Thoracic aorta (tissue), 2 donors: ENCODE measurements around the gene PDCD1. TPM values are rescaled to one million over a fixed set of nuclear protein-coding genes. Genes with fewer than 3 reads are reported as not detected.
"Not testable (repeated sequence)": the region's sequence is repeated elsewhere in the genome, so short reads cannot be mapped to it uniquely, and the experiment has no call there.

ENCODE experiments used
- ATAC-seq: fragments of 150-250 bp; one replicate; pipeline ENCODE4 v1.8.0; 2017; ENCODE audit warnings: low read depth; ENCODE audit not compliant: insufficient number of reproducible peaks, low FRiP score
- DNase-seq: peaks from one replicate; pipeline ENCODE4 v3.0.0-alpha.2; 2020; ENCODE audit warnings: low spot score
- H3K27ac ChIP-seq, 2 donors: fragments of 200-600 bp; sonication (generic); 1 replicate in 1 of 2; 2 replicates in 1 of 2; pipeline ENCODE4 v1.5.1; 2016; ENCODE audit warnings: mild to moderate bottlenecking in 2 of 2, moderate library complexity in 2 of 2
- H3K27me3 ChIP-seq: fragments of 200-600 bp; sonication (generic); replicated peaks from 2 replicates; pipeline ENCODE4 v1.6.0; 2016; ENCODE audit warnings: mild to moderate bottlenecking; ENCODE audit not compliant: insufficient read depth
- H3K36me3 ChIP-seq: fragments of 200-600 bp; sonication (generic); one replicate; pipeline ENCODE4 v1.5.1; 2016
- H3K4me1 ChIP-seq, 2 donors: fragments of 200-600 bp; sonication (generic); 1 replicate in 1 of 2; 2 replicates in 1 of 2; pipeline versions ENCODE4 v1.5.1 to v1.6.0; 2016; ENCODE audit warnings: low read depth in 2 of 2, mild to moderate bottlenecking in 1 of 2; ENCODE audit not compliant: control insufficient read depth in 1 of 2
- H3K4me3 ChIP-seq: fragments of 200-600 bp; sonication (generic); 2 replicates; pipeline ENCODE4 v1.5.1; 2016; ENCODE audit warnings: mild to moderate bottlenecking
- H3K9me3 ChIP-seq: fragments of 200-600 bp; sonication (generic); 2 replicates; pipeline ENCODE4 v1.5.1; 2016
- total RNA-seq, 2 donors: library from RNA; depleted of rRNA; stranded (reverse); fragments of >200 nt; gene quantifications; one replicate each; pipeline versions ENCODE4 v1.1.0 to v1.2.3, GENCODE V29; 2016
- TF ChIP-seq, protein P1 (sequence below): fragments of 200-600 bp; sonication (generic); IDR thresholded peaks from one replicate; pipeline ENCODE4 v1.5.1; 2019; ENCODE audit warnings: antibody characterized with exemption

Gene PDCD1
- total RNA-seq = under 1 TPM; 0.68 to 0.92 TPM

- peaks cover 9% of the 10 kb centered on the region for H3K27me3 ChIP-seq
- ATAC-seq = no peak
- no peaks in the 10 kb centered on the region for H3K4me1 ChIP-seq
- TF ChIP-seq, protein P1, sequence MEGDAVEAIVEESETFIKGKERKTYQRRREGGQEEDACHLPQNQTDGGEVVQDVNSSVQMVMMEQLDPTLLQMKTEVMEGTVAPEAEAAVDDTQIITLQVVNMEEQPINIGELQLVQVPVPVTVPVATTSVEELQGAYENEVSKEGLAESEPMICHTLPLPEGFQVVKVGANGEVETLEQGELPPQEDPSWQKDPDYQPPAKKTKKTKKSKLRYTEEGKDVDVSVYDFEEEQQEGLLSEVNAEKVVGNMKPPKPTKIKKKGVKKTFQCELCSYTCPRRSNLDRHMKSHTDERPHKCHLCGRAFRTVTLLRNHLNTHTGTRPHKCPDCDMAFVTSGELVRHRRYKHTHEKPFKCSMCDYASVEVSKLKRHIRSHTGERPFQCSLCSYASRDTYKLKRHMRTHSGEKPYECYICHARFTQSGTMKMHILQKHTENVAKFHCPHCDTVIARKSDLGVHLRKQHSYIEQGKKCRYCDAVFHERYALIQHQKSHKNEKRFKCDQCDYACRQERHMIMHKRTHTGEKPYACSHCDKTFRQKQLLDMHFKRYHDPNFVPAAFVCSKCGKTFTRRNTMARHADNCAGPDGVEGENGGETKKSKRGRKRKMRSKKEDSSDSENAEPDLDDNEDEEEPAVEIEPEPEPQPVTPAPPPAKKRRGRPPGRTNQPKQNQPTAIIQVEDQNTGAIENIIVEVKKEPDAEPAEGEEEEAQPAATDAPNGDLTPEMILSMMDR = no peak
- no peak for DNase-seq
- H3K9me3 ChIP-seq = no peaks in the 10 kb centered on the region
- H3K27ac ChIP-seq = peak within 1 kb of the TSS in 1 of 2 donors; percentile 15
- H3K36me3 ChIP-seq = no peaks in the 10 kb centered on the region
- peak within 1 kb of the TSS; percentile 52 for H3K4me3 ChIP-seq
Observed at GRCh38 chr2:241858206-241859016, at the start of gene PDCD1. TSS of gene PDCD1 (minus strand) at chr2:241858894. CDS start at chr2:241858838, 56 bp downstream.

DNA sequence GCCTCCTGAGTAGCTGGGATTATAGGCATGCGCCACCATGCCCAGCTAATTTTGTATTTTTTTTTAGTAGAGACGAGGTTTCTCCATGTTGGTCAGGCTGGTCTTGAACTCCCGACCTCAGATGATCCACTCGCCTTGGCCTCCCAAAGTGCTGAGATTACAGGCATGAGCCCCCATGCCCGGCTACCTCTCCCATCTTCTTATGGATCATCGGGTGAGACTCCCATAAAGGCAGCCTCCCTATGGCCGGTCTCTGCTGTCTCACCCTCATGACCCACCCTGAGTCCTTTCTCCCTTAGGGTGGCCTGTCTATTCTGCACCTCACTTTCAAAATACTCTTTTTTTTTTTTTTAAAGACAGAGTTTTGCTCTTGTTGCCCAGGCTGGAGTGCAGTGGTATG lies 49.1 kb upstream of the PDCD1 start:
- DNase-seq, ATAC-seq: not testable (repeated sequence)

GRCh38 chr2:241906826-241907570 lies 48.3 kb upstream of the PDCD1 start:
- DNase-seq (no peak), ATAC-seq (no peak)
- no peaks in the 10 kb centered on the region for H3K36me3 ChIP-seq
- H3K4me3 ChIP-seq = no peak overlapping the region
- H3K27ac ChIP-seq = no peak overlapping the region
- no peaks in the 10 kb centered on the region for H3K9me3 ChIP-seq
- no peaks in the 10 kb centered on the region for H3K4me1 ChIP-seq
- TF ChIP-seq, protein P1 = no peak
- no peaks in the 10 kb centered on the region for H3K27me3 ChIP-seq

More for the DNA sequence above, 49.1 kb upstream of the PDCD1 start:
- not testable (repeated sequence) for H3K9me3 ChIP-seq, H3K27me3 ChIP-seq, H3K4me3 ChIP-seq, H3K27ac ChIP-seq, H3K36me3 ChIP-seq, H3K4me1 ChIP-seq

- ATAC-seq, H3K27me3 ChIP-seq, H3K36me3 ChIP-seq, H3K27ac ChIP-seq, H3K4me1 ChIP-seq, H3K9me3 ChIP-seq, DNase-seq, H3K4me3 ChIP-seq: not testable (repeated sequence)
Observed at GRCh38 chr2:241906378-241906770, 47.7 kb upstream of the PDCD1 start.

DNA sequence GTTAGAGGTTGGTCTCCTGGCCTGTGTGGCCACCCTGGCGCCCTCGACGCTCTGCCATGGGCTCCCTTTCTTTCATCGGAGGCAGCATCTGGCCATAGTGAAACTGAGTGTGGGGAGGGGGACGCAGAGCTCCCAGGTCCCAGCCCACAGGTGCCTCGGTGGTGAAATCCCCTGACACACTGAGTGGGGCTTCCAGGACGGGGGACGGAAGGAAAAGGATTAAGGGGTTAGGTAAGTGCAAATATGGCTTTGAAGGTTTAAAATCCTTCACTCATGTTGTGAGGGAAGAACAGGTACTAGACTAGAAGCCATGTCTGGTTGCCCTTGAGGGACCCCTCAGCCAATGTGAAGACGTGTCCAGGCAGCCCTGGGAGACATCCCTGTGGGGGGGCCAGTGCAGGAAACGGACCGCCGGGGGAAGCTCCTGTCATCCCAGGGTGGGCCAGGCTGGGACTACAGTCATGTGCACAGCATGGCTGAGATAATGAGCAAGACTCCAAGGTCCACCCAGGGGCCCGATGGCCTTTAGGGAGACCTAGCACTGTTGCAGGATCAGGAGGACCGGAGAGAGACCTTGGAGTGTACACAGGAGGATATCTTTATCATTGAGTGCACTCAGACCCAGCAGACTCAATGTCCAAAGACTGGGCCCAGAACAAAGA lies 47.2 kb upstream of the PDCD1 start:
- no peak for DNase-seq
- ATAC-seq = no peak
- no peak overlapping the region for H3K27ac ChIP-seq
- H3K4me1 ChIP-seq = no peaks in the 10 kb centered on the region
- TF ChIP-seq, protein P1 = no peak
- no peak overlapping the region for H3K4me3 ChIP-seq
- H3K36me3 ChIP-seq = no peaks in the 10 kb centered on the region
- H3K27me3 ChIP-seq = no peaks in the 10 kb centered on the region
- H3K9me3 ChIP-seq = no peaks in the 10 kb centered on the region
